ENCODE results near the gene DCAF5.

- TF ChIP-seq POLR2AphosphoS5 (IDR thresholded peaks at IDR 0.05; ENCODE audit: low read depth, low read length) (no peak), TAF1 (IDR thresholded peaks at IDR 0.05; ENCODE audit: borderline replicate concordance, low read depth, low read length) (no peak), POLR2A (IDR thresholded peaks at IDR 0.05; ENCODE audit: low read depth, low read length) (no peak)
Observed at GRCh38 chr14:69086537-69086936, 66.4 kb downstream of the DCAF5 start.

Data from GM12892 (cell line).